GM21526 (cell line): ENCODE results near the gene SDC4.

Source experiments
- ATAC-seq: cut with Tn5 transposase; IDR thresholded peaks from one replicate; pipeline ENCODE4 v1.9.1; 2021; ENCODE audit warnings: moderate library complexity; ENCODE audit not compliant: unreplicated experiment, low FRiP score

The SDC4 gene

GRCh38 chr20:45344168-45344860, 3.9 kb downstream of the SDC4 start:
- no peak for ATAC-seq

DNA sequence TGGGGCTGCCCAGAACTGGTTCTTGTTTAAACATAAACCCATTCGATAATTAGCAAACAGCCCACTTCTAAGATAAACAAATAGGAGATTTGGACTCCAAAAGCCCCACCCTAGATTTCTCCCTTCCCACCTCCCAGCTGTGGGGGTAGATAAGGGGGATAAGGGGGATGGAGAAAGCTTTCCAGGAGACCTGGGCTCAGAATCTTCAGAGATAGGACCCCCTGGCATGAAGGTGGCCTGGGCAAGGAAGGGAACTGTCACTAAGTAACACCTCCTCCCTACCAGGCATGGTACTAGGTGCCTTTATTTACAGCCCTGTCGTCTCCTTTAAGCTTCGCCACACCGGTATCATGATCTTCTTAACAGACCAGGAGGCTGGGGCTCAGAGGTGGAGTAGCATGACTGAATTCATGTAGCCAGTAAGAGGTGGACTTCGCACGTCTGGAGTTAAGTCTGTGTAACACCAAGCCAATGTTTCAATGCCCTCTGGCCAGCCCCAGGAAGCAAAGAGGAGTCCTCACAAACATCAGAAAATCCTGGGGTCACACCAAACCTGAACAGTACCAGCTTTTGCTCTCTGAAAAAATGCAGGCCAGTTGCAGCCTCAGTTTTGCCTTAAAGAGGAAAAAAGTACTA, 4.6 kb downstream of the SDC4 start:
- ATAC-seq: no peak

DNA sequence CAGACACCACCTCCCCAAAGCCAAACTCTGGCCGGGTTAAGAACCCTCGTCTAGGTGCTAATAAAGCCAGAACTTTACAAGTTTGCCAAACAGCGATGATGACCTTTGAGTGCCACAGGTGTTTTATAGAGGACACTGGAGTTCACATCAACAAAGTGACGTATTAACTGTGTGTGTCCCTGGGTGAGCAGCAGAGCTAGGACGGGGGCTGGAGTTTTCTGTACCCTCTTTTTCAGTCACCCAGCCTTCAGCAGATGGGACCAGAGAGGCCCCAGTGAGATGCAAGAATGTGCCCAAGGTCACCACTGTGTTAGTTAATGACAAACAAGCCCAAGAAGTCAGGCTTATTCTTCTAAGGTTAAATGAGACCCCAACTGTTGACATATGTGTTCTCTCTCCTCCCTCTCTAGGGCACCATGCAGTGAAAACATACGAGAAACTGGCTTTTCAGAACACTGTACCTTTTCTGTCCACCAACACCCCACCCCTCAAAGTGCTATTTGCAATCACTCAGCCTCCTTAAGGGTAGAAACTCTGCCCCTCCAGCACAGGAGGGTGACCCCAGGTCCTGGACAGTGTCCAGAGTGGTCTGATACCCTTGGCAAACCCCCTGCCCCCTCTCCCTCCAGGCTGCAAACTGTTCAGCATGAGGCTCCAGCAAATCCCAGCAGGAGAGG, 5.2 kb downstream of the SDC4 start:
- no peak for ATAC-seq

- ATAC-seq: no peak
Observed at GRCh38 chr20:45341939-45342854, 6.0 kb downstream of the SDC4 start.

DNA sequence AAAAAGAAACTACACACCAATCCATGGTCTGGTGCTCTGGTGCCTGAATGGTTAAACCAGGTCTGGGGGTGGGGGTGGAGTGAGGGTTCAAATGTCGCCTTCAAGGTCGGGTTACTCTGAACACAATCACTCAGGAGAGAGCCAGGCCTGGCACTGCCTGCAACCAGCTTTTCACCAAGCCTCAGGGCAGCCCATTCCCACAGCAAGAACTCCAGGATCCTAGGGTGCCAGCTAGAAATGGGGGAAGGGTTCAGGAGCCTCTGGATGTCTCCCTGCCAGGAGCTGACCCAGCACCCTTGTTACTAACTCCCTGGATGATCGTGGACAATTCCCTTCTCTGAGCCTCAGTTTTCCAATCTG, 6.7 kb downstream of the SDC4 start:
- no peak for ATAC-seq

DNA sequence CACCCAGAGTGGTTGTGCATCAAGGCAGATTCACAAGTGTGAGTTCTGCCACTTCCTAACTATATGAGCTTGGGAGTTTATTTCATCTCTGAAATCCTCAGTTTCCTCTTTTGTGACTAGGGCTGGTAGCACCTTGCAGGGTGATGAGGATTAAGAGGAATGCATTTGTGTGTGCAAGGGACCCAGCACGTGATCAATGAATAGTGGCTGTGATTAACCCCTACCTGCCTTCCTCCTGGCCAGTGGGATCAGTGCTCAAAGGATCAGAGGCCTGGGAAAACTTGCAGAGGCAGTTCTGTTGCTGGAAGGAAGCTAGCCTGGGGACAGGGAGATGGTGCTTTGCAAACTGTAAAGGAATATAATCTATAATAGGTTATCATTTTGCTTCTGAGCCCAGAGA, 7.3 kb downstream of the SDC4 start:
- ATAC-seq: no peak

DNA sequence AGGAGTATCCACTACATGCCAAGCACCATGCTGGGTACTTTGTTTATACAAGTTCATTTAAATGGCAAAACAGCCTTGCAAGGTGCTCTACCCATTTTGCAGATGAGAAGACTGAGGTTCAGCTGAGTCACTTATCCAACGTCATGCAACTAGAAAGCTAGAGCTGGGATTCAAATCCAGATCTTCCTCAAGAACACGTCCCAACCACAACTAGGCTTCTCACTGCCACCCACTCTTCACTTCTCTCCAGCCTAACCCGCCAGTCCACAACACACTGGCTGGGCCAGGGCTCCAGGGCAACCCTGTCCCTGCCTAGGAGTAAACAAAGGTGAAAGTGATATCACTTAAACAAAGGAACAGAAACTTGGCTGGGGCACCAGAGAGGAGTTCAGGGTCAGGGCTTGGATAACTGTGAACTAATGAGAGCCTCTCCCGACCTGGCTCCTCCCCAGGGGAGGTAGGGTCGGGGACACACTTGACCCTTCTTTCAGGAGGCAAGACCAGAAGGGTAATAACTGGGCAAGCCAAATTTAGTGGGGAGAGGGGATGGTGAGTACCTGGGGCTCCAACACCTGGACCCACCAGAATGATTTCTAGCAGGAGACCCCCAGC, 7.9 kb downstream of the SDC4 start:
- no peak for ATAC-seq

DNA sequence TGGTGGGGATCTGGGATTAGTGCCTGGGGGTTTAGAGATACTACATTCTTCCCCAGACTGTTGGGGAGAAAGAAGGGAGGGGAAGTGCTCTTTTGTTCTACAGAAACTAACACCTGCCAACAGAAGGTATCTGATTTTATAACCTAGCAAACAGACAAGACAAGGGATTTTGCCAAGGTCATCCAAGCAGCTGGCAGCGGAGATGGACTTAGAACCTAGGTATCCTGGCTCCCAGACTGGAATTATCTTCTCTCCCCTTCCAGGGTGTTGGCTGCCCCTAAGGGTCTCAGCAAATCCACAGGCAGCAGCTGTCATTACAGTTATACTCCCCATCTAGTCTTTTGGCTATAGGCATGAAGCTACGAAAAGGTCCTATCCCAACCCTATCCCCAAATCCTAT, 8.4 kb downstream of the SDC4 start:
- no peak for ATAC-seq

DNA sequence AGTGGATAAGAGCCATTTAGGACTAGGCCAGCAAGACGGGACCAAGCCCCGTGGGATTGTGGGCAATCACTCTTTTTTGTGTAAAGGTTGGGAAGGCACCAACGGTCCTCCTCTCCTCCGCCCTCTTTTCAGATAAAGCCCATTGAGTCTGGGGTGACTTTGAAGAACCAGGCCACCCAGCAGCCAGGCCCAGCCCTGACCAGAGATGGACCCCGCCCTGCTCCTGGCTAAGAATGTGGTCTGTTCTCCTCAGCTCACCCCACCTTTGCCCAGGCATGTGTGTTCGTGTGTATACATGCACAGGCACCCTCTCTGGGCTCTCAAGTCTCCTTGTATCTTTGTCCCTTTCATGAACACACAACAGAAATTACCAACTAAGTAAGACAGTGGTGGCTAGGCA, 9.1 kb downstream of the SDC4 start:
- ATAC-seq: no peak

DNA sequence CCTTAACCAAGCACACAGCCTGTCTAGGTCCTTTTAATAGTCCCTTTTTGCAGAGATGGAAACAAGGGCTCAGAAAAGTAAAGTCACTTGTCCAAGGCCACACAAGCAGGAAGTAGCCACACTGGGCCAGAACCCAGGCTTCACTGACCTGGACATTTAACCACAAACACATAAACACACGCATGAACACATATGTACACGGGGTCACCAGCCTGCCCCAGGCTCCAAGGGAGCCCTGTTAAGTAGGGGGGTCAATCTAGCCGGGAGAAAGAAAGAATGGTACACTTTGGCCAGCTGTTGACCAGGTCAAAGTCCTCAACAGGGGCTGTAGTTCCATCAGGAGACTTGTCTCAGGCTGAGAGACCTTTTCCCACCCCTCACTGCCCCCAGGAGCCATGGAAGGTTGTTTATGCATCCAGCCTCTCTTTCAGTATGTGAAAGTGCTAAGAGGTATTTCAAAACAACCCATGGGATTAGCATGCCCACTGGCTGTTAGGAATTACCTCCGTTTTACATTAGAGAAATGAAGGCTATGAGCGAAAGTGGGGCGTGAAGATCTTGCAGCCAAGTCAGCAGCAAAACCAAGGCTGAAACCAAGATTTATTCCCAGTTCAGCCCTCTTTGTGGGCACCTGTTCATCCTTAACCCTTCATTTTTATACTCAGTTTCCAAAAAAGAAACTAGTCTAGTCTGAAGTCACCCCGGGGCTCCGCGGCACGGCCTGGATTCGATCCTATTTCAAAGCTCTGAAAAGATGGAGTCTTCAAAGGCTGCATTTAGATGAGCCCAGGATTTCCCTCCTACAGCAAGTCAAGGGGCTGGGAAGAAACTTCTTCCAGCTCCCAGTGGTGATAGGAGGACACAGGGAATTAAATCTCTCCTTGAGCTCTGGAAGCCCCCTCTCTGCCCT, 9.8 kb downstream of the SDC4 start:
- ATAC-seq: no peak

DNA sequence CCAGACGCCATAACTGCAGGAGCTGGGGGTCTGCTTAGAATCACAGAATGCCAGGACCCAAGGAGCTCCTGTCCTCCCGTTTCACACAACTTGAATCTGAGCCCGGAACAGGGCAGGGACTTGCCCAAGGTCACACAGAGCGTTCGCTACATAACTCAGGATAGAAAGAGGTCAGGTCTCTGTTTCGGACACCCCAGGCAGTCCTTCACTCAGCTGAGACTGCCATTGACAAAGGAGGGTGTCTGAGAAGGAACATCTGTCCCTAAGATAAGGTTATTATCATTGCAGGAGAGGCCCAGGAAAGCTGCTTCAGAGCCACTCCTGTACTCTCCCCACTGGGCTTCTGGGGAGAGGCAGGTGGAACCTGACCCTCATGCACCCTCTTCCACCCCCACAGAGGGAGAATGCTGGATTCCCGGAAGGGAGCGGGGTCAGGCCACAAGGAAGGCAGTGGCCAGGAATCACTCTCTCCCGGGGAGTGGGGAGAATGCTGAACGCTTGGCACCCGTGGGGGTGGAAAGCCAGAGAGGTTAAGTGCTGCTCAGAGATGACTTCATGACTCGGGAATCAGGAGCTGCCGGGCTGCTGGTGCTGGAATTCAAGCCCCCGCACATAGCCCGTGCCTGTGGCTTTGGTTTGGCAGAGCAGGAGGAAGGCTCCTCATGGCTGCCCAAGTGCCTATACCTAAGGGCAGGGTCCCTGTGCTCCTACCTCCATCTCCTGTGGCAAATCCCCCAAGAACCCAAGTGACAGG, 10.7 kb downstream of the SDC4 start:
- no peak for ATAC-seq

GRCh38 chr20:45336530-45337366, 11.5 kb downstream of the SDC4 start:
- ATAC-seq: no peak

DNA sequence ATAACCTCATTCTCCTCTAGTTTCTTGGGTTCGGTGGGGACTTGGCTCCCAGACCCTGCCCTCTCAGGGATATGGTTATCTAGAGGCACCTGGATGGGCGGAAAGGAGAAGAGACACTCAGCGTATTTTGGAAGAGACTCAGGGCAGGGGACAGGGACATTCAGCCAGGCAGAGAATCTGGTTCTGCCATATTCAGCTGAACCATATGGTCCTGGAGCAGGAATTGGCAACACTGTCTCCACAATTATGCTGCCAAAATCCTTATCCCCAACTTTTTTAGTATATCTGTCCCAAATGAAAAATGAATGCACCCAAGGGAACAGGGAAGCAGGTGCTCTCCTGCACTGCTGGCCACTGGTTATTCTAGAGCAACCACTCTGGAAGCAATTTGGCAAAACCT, 17.7 kb downstream of the SDC4 start:
- no peak for ATAC-seq

GRCh38 chr20:45329497-45330319, 18.5 kb downstream of the SDC4 start:
- no peak for ATAC-seq

DNA sequence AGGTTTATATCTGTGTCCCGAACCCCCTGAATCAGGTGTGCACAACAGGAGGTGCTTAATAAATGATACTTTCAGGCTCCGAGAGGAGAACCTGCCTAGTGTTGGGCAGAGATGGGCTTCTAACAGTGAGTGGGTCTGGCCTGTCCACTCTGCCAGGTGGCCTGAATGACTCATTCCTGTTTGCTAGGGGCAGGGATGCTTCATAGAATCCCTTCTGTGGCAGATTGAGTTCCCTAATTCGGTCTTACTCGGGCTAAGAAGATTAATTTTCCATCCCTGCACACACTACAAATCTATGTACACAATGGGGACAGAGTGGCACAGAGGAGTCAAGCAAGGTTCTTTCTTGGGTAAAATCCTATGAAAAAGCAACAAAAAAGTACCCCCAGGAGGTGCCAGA, 19.8 kb downstream of the SDC4 start:
- no peak for ATAC-seq

DNA sequence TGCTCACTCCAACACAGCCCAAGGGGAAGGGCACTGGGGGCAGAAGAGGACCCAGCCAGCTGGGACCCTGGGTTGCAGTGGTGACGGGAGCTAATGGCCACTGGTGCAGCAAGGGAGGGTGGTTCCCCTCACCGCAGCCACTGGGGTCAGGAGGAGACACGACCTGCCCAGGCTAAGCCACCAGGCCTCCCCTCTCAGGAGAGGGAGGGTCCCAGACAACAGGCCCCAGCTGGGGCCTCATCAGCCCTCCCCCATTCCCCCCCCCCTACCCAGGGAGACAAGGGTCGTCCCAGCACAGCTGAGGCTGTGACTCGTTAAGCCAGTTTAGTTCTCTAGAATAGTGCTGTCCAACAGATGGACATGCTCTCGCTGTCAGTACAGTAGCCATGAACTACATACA, 22.9 kb downstream of the SDC4 start:
- no peak for ATAC-seq

DNA sequence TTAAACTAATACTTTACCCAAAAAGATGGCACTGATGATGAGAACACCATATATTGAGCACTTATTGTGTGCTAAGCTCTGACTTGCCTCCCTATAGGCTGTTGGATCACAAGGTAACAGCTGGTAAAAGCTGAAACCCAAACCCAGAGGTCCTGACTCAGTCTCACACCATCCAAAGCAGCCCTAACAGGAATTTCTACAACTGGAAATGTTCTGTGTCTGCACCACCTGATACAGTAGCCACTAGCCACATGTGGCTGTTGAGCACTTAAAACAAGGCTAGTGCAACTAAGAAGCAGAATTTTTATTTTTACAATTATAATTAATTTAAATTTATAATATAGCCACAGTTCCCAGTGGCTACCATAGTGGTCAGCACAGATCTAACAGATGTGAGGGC, 24.5 kb downstream of the SDC4 start:
- ATAC-seq: no peak
